ENCODE measurements around the gene RPN2.

GRCh38 chr20:37238935-37239451 is 59.9 kb downstream of the RPN2 start:
- TF ChIP-seq CTCF (IDR thresholded peaks at IDR 0.05), result no peak
- TF ChIP-seq POLR2A (IDR thresholded peaks at IDR 0.05), result no peak

Measured in Peyer's patch (tissue), 4 donors.